ENCODE results near the gene NIF3L1. TPM values are rescaled to one million over a fixed set of nuclear protein-coding genes. Genes with fewer than 3 reads are reported as not detected.
A peak's percentile ranks its signal among the peaks of the same experiment; 100 is the strongest.

The NIF3L1 gene
- total RNA-seq, 1 experiment from 2014 or later: 45.6 TPM

GRCh38 chr2:200863782-200864175 is 25.4 kb upstream of the NIF3L1 start:
- intact Hi-C loops (cut with micrococcal nuclease; ENCODE audit: unreplicated experiment): loop anchor here (1.0 kb wide), 3 partner anchors 26 to 150 kb away; partner anchors contain the start of genes NIF3L1 and PPIL3
- peaks cover 37% of the 10 kb centered on the region for H4K20me1 ChIP-seq (ENCODE audit: insufficient read depth)
- no peaks in the 10 kb centered on the region for H3K9me3 ChIP-seq (ENCODE audit: insufficient read depth, low read depth)
- no peaks in the 10 kb centered on the region for H3K27me3 ChIP-seq (ENCODE audit: insufficient read depth, low read depth)
- H3K4me3 ChIP-seq: peak overlapping the region; percentile 87
- H3K9me2 ChIP-seq (ENCODE audit: insufficient read depth): no peaks in the 10 kb centered on the region
- BruUV-seq (replicated peaks): no TSS peak
- peaks cover 40% of the 10 kb centered on the region for H3F3A ChIP-seq (ENCODE audit: insufficient read depth, low read depth)
- peaks cover 17% of the 10 kb centered on the region for H3K4me1 ChIP-seq (replicated peaks; ENCODE audit: insufficient read depth)
- peak overlapping the region; percentile 84 for H3K27ac ChIP-seq
- peak overlapping the region; percentile 91 for H3K4me2 ChIP-seq
- H3K79me2 ChIP-seq (ENCODE audit: low read depth): peaks cover 57% of the 10 kb centered on the region
- ChIA-PET CTCF (no interaction called here), POLR2A (ENCODE audit: unreplicated experiment) (interaction anchor here (0.6 to 0.7 kb wide), 3 partner anchors 14 to 150 kb away, joined by 3 to 4 read pairs (median 3); no protein-coding TSS in a partner anchor)
- peak overlapping the region; percentile 76 for H2AFZ ChIP-seq
- H3K36me3 ChIP-seq (ENCODE audit: low read depth): peaks cover 31% of the 10 kb centered on the region
- DNase-seq: no peak
- TF ChIP-seq EZH2 (IDR thresholded peaks at IDR 0.05; ENCODE audit: low read depth): no peak

GRCh38 chr2:200864176-200865034 is 24.8 kb upstream of the NIF3L1 start, which contains the start of gene CLK1:
Gene CLK1 (minus strand): TSS chr2:200864658. CDS start chr2:200861862, 2,796 bp downstream.
- TF ChIP-seq CTCF (conservative IDR thresholded peaks at IDR 0.05): no peak
- no peak for TF ChIP-seq EZH2 (IDR thresholded peaks at IDR 0.05; ENCODE audit: low read depth)
- DNase-seq: peak; percentile 79 to 83
- Histone ChIP-seq H2AFZ (peak within 1 kb of the TSS; percentile 76), H3K27me3 (ENCODE audit: insufficient read depth, low read depth) (no peaks in the 10 kb centered on the region), H3F3A (ENCODE audit: insufficient read depth, low read depth) (peaks cover 33% of the 10 kb centered on the region), H3K36me3 (ENCODE audit: low read depth) (peaks cover 24% of the 10 kb centered on the region), H3K4me2 (peak within 1 kb of the TSS; percentile 91), H3K4me1 (replicated peaks; ENCODE audit: insufficient read depth) (peaks cover 17% of the 10 kb centered on the region), H3K9me2 (ENCODE audit: insufficient read depth) (no peaks in the 10 kb centered on the region), H3K9me3 (ENCODE audit: insufficient read depth, low read depth) (no peaks in the 10 kb centered on the region), H3K27ac (peak within 1 kb of the TSS; percentile 84), H3K4me3 (peak within 1 kb of the TSS; percentile 87), H3K79me2 (ENCODE audit: low read depth) (peaks cover 51% of the 10 kb centered on the region), H4K20me1 (ENCODE audit: insufficient read depth) (peaks cover 34% of the 10 kb centered on the region)
- CTCF ChIA-PET: interaction anchor here (0.6 kb wide), 1 partner anchor 356 kb away, joined by 6 read pairs; no protein-coding TSS in a partner anchor
- intact Hi-C loops (cut with micrococcal nuclease; ENCODE audit: unreplicated experiment): loop anchor here (1.0 kb wide), 3 partner anchors 25 to 151 kb away; partner anchors contain the start of genes NIF3L1 and PPIL3
- POLR2A ChIA-PET (ENCODE audit: unreplicated experiment): interaction anchor here (0.5 to 0.7 kb wide), 5 partner anchors 14 to 154 kb away, joined by 3 to 8 read pairs (median 3); no protein-coding TSS in a partner anchor
- TSS peak; percentile 48 for BruUV-seq (replicated peaks)

GRCh38 chr2:200869014-200869413 is 20.2 kb upstream of the NIF3L1 start:
- ChIA-PET CTCF (interaction anchor here (0.6 kb wide), 1 partner anchor 188 kb away, joined by 11 read pairs; no protein-coding TSS in a partner anchor), POLR2A (ENCODE audit: unreplicated experiment) (no interaction called here)
- no peaks in the 10 kb centered on the region for H3K9me3 ChIP-seq (ENCODE audit: insufficient read depth, low read depth)
- peaks cover 5% of the 10 kb centered on the region for H3K79me2 ChIP-seq (ENCODE audit: low read depth)
- no peaks in the 10 kb centered on the region for H4K20me1 ChIP-seq (ENCODE audit: insufficient read depth)
- H3K27ac ChIP-seq: no peak overlapping the region
- H3K36me3 ChIP-seq (ENCODE audit: low read depth): peaks cover 8% of the 10 kb centered on the region; the same call in 1 of the 2 replicates
- no peaks in the 10 kb centered on the region for H3K27me3 ChIP-seq (ENCODE audit: insufficient read depth, low read depth)
- H3K4me3 ChIP-seq: no peak overlapping the region
- H2AFZ ChIP-seq: no peak overlapping the region
- DNase-seq: no peak
- H3K4me1 ChIP-seq (replicated peaks; ENCODE audit: insufficient read depth): no peaks in the 10 kb centered on the region; the same call in 1 of the 2 replicates
- no TSS peak for BruUV-seq (replicated peaks)
- H3K9me2 ChIP-seq (ENCODE audit: insufficient read depth): no peaks in the 10 kb centered on the region
- intact Hi-C loops (cut with micrococcal nuclease; ENCODE audit: unreplicated experiment): no loop called here
- H3K4me2 ChIP-seq: no peak overlapping the region
- H3F3A ChIP-seq (ENCODE audit: insufficient read depth, low read depth): peaks cover 14% of the 10 kb centered on the region; the same call in 1 of the 2 replicates
- TF ChIP-seq CTCF (conservative IDR thresholded peaks at IDR 0.05) (no peak), EZH2 (IDR thresholded peaks at IDR 0.05; ENCODE audit: low read depth) (no peak)
